ENCODE results near the gene CFAP410.
"Not testable (repeated sequence)": the region's sequence is repeated elsewhere in the genome, so short reads cannot be mapped to it uniquely, and the experiment has no call there.

CFAP410 gene

DNA sequence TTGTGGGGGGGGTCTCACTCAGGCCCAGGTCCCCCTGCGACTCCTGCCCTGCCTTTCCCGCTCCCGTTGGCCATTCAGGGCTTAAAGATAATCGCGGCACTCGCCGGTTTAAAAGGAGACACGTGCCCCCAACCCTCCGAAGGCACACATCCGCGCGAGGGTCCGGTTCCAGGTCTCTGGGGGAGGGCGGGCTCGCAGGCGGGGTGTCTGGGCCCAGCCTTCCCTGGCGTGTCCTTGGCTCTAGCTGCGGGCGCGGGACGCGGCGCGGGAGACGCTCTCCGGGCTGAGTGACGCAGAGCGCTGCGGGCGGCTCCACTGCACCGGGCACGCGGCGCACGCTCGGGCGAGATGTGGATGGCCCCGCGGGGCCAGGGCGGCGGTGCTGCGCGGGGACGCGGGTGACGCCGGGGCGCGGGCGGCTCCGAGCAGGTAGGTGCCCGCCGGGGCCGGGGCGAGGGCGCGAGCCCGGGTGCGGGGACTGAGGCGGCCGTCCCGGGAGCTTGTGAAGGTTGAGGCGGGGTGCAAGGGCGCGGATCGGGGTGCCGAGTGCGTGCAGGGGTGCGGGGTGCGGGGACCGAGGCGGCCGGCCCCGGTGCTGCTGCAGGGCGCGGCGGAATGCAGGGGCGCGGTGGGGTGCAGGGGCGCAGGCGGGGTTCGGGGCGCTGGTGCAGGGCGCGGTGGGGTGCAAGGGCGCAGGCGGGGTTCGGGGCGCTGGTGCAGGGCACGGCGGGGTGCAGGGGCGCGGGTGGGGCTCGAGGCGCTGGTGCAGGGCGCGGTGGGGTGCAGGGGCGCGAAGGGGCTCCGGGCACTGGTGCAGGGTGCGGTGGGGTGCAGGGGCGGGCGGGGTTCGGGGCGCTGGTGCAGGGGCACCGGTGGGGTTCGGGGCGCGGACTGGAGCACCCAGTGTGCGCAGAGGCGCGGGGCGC lies 10.9 kb upstream of the CFAP410 start:
- DNase-seq: no peak

DNA sequence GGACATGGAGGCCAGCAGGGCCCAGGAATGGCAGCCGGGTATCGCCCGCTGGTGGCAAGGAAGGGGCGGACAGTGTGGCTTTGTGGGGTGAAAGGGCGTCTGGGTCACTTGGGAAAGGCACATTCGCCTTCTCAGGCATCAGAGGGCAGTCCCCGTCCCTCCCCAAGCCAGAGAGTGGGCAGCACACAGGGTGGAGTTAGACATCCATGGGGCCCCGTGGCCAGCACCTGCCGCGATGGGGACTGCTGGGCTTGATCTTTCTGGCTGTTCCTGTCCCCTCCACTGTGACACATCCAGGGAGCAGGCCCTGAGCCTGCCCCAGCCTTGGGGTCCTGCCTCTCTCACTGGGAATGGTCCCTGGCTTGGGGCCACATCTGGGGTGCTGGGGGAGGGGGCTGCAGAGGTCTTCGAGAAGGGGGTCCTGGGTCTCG lies 10.2 kb upstream of the CFAP410 start:
- DNase-seq: no peak

DNA sequence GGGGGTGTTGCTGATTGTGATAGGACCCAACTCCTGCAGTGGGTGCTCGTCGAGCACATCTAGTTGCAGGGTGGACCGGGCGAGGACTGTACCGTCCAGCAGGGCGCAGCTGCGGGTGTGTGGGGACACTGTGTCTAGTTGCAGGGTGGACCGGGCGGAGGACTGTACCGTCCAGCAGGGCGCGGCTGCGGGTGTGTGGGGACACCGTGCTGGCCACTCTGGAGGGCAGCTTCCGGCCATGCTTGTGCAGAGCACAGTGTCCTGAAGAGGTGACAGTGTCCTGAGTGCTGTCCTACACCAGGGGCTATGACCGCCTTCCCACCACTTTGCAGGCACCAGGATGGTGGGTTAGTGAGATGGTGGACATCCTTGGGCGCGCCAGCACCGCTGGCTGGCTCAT lies 9.7 kb upstream of the CFAP410 start:
- DNase-seq: no peak

DNA sequence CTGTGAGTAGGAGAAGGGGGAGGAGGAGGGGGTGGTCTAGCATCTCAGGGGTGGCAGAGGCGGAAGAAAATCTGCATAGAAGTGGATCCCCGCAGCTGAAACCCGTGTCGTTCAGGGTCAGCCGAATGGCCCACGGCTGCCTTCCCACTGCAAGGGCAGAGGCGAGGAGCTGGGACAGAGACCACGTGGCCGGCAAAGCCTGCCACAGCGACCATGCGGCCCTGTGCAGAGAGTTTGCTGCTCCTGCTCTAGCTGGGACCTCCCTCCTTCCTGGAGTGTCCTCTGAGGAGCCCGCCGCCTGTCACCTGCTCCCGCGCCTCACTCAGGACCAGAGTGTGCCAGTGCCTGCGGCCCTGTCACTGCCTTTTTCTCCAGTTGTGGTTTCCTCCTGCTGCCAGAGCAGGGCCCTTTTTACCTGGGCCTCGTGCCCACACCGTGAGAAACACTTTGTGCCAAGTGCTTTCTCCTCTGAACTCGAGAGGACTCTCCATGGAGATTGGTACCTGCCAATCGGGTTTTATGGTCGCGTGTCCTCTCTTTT lies 8.8 kb upstream of the CFAP410 start:
- DNase-seq: no peak

DNA sequence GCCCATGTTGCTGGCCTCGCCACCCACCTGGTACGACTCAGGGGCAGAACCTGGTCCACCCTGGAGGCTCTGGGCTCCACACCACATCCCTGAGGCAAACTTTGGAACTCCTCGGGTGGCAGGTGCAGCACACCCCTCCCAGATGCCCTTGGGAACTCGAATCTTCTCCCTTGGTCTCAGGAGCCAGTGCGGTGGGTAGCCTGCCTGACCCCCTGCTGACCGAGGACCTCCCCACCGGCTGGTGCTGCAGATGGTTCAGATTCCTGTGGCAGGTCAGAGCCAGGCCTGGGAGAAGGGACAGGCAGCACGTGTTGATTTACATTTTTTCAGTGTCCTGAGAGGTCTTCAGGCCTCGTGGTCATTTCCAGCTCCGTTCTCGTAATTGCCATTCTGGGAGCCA lies 6.3 kb upstream of the CFAP410 start:
- DNase-seq: no peak

DNA sequence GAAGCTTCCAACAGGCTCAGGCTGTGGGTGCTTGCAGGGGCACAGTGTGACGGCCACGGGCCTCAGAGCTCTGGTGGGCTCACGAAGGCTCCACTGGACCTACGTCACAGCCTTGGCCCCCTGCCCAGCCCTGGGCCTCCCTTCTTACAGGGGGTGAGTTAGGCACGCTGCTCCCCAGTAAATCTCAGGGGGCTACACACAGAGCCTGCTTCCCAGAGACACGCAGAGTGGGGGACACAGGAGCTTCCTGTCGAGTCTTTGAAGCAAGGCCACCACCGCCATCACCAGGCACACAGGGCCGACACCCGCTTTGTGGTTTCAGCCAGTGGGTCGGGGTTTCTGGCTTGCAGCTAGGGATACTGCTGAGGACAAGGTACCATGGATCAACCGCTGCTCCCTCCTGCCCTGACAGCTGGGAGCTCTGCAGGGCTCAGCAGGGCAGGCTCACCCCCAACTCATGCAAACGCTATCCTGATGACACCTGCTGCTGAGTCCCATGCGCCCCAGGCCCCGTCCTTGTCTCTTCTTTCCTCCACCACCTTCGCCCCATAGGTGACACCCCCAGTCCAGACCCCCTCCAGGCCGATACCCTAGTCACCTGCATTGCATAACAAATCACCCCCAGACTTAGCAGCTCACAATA lies 5.5 kb upstream of the CFAP410 start:
- no peak for DNase-seq

DNA sequence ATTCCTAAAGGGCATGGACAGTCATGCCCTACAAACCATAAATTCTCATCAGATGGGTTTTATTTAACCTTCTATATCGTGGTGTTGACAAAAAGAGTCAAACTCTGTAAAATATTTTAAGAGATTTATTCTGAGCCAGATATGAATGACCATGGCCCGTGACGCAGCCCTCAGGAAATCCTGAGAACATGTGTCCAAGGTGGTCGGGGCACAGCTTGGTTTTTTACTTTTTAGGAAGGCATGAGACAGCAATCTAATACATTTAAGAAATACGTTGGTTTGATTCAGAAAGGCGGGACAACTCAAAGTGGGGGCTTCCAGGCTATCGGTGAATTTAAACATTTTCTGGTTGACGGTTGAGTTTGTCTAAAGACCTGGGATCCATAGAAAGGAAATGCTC lies 3.8 kb upstream of the CFAP410 start:
- not testable (repeated sequence) for DNase-seq

DNA sequence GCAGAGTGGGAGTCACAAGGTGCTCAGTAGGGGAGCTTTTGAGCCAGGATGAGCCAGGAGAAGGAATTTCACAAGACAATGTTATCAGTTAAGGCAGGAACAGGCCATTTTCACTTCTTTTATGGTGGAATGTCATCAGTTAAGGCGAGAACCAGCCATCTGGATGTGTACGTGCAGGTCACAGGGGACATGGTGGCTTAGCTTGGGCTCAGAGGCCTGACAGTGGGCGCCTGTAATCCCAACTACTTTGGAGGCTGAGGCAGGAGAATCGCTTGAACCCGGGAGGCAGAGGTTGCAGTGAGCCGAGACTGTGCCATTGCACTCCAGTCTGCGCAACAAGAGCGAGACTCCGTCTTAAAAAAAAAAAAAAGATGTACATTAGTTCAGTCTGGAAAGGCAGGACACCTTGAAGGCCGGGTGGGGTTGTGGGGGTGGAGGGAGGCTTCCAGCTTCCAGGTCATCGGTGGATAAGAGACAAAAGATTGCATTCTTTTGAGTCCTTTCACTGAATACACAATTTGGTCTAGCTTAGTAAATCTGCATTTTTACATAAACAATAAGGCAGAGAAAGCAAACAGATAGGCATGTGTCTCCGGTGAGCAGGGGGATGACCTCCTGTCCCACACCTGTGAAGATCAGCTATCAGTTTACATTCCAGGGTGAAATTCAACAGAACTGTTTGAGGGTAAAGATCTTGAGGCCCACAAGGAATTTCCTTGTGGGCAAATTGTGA lies 2.7 kb upstream of the CFAP410 start:
- not testable (repeated sequence) for DNase-seq

DNA sequence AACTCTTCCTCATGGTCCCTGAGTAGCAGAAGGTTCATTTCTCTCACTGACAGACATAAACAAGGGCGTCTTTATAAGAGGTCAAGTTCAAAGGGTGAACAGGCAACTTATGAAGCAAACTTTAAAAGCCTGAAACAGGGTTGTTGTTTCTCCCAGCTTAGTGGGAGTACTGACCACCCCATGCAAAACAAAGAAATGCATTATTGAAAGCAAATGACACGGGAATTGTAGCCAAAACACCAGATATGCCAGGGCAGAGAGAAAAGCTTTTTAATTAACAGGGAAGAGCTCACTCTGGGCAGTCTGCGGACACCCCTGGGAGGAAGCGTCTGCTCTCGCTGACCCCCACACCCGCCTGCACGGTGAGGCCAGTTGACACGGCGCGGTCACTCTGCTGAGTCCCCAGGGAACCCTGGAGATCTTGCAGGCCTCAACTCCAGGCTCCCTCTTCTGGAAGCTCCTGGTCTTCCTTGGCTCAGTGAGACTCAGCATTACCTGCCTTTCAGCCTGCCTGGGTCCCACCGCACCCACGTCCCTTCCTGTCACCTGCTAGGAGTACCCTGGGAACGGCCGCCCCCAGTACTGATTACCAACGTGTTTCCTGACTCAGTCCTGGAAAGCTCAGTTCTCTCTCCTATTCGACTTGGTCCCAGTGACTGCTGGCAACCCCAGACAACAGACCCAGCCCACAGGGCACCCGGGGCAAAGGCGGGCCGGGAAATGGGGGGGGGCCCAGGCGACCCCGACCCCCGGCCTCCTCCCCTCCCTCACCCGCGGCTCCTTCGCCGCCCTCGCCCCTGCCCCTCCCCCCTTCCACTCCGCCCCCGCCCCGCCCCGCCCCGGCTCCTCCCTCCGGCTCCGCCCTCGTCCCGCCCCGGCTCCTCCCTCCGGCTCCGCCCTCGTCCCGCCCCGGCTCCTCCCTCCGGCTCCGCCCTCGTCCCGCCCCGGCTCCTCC lies 972 bp downstream of the CFAP410 start:
- no peak for DNase-seq

DNA sequence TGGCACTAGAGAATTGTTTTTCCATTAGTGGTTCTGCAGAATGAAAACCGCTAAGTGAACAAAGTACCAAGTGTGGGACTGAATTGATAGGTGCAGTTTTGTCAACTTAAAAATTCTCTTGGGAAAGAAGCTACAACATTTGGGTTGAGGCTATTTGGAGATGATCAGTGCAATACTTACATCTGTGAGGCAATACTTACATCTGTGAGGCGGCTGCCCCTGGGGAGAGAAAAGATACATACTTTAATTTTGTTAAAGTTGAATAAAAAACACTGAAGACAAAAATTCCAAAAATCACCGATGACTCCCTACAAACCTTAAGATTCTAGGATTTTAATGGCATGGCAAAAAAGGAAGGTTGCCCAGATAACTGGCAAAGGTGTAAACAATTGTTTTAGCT lies 1.7 kb downstream of the CFAP410 start:
- no peak for DNase-seq

DNA sequence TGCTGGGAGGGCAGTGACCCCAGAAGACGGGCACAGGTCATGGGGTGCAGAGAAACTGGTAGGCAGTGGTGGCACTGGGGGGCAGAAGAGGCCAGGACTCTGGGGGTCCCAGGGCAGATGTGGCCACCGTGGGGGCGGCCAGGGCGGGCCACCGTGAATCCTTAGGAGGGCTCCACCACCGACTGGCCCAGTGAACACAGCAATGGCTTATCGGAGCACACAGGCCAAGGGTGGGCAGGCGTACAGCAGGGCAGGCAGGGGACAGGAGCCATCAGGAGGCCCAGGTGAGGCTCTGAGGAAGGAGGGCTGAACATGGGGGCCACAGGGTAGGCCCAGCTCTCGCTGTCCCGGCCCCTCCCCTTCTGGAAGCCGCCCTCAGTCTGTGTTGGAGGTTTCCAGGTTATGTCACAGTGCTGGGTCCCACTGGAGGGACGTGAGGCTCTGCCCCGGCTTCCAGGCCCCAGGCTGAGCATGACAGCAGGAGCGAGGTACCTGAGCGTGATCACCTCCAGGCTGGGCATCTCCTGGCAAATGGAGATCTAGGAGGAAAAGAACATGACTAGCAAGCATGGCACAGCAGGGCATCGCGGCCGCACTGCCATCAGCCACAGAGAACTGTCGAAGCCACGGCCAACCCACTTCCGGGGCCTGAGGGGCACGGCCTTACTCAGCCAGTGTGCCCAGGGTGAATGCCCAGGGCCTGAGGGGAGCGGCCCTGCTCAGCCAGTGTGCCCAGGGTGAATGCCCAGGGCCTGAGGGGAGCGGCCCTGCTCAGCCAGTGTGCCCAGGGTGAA lies 3.7 kb downstream of the CFAP410 start:
- DNase-seq: no peak

DNA sequence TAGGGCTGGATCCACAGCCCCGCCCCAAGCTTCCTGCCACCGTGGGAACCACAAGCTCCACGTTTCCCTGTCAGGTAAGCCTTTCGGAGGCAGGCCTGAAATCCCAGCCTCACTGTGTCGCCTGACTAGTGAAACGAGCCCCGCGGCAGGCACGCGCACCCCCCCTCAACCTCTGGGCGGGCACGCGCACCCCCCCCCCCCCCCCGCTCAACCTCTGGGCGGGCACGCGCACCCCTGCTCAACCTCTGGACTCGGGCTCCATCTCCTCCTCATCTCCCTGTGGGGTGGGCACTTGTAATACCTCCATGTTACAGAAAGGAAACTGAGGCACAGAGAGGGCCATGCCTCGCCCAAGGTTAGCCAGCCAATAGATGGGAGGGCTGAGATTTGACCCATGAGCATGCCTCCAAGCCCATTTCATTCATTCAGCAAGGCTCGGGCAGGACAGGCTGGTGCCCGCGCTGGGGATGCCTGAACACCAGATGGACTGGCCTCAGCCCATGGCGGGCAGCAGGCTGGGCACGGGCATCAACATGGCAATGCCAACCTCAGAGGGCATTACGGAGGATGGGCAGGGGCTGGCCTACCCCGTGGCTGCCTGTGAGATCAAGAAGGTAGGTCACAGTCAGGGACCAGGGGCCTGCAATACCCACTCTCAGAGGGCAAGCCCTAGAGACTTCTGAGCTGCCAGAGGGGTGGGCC lies 4.7 kb downstream of the CFAP410 start:
- DNase-seq: no peak

DNA sequence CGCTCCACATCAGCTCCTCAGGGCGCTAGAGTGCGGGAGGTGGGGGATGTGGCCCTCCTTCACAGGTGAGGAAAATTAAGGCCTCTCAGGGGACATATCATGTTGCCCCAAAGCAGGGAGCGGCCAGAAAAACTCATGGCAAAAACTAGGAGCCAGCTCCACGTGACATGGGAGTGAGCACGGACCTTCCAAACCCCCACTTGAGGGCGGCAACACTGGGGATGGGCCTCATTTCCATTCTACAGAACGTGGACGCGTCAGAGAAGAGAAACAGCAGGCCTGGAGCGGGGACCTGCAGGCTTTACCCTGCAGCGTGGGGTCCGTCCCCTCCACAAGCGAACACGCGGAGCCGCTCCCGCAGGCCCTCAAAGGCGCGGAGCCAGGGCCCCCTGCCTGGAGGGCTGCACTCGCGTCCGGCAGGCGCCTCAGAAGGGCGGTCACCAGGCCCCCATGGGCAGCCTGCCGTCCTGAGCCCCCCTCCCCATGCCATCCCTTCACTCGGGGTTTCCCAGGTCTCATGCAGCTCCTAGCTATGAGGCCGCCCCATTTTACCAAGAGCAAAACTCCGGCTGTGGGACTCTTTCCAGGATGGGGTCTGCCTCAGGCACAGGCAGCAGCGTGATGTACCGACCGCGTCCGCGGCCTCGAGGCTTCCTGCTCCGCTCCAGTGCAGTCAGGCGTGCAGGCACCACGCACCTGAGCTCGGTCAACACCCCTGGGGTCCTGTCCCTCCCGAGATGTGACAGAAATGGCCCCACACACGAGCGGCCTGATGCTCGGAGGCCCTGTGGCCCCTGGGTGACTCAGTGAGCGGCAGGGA lies 5.5 kb downstream of the CFAP410 start:
- no peak for DNase-seq

DNA sequence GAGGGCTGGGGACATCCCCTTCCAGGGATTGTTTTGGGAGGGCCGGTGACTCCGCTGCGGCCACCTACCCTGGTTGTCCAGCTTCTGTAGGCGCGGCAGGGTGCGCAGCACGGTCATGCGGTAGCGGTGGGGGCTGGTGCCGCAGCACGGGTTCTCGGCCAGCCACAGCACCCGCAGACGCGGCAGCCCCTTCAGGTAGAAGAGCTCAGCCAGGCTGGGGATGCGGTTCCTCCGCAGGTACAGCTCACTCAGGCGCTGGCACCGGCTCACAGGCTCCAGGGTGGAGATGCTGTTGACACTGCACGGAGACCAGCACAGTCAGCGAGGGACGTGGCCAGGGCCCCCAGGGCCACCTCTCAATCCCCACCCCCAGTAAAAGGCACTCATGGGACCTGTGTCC lies 6.2 kb downstream of the CFAP410 start:
- no peak for DNase-seq

DNA sequence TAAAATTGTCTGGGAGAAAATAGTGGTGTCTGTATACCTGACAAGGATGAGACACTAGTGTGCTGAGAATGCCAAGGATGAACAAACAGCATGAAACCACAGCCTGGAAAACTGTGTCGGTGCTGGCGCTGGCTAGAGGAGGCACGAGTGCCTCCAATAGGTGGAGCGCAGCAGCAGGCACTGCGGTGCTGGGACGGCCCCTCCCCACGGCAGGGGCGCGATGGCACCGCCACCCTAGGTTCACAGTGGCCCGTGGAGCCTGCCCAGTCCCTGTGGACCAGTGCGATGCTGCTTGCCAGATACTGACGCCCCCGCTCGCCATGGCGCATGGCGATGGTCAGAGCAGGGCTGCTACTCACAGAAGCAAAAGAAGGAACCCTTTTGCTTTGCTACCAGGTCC lies 6.8 kb downstream of the CFAP410 start:
- DNase-seq: no peak

DNA sequence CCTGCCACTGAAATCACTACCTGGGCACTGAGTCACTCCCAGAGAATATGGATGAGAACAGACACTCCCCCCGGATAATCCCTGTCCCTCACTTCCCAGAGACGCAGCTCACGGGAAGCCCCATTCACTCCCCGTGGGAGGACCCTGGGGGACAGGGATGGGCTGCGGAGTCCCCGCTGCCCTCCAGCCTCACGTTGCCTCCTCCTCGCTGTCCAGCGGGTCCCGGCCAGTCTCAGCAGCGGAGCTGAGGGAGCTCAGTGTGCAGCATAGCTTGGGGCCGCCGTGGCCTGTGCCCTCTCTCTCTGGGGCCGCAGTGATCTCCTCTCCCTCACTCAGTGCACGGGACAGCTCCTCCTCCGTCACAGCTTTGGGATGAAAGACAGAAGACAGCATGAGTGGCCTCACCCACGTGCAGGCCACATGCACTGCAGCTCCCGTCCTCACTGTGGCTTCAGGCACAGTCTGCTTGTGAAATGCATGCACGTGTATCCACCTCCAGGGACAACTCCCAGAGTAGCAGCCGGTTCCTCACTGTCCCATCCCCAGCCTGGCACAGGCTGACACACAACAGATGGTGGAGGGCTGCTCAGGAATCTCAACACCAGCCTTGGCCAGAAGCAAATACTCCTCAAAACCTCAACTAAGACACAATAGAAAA lies 7.4 kb downstream of the CFAP410 start:
- DNase-seq: no peak

DNA sequence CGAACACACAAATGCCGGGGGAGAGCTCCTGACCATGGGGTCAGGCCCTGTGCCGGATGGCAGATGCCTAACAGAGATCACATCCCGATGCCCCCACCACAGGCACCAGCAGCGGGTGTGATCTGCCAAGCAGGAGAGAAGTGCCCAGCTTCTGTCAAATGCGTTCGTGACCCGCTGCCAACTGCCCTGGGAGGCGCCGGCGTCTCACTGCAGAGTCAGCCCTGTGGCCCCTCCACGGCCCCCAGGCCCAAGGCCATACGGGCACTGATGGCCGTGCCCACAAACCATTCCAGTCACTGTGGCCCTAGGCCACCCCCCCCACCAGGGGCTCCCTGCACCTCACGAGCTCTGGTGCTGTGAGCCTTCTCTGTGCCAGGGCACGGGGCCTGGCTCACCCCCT lies 8.0 kb downstream of the CFAP410 start:
- no peak for DNase-seq

DNA sequence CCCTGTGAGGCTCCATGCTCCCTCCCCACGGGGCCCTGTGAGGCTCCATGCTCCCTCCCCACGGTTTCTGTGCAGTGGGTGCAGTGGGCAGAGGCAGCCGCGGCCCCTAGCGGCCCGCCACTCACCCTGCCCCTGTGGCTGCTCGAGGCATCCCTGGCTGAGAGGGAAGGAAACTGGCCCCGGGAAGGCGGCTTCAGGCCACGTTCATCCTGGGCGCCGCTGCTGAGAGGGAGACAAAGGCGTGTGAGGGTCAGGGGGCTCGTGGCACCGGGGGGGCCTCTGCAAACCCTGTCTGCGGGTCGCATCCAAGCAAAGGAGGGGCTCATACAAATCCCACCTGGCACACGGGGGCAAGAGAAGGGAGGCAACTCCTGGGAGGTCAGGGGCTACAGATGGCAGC lies 8.5 kb downstream of the CFAP410 start:
- DNase-seq: no peak

DNA sequence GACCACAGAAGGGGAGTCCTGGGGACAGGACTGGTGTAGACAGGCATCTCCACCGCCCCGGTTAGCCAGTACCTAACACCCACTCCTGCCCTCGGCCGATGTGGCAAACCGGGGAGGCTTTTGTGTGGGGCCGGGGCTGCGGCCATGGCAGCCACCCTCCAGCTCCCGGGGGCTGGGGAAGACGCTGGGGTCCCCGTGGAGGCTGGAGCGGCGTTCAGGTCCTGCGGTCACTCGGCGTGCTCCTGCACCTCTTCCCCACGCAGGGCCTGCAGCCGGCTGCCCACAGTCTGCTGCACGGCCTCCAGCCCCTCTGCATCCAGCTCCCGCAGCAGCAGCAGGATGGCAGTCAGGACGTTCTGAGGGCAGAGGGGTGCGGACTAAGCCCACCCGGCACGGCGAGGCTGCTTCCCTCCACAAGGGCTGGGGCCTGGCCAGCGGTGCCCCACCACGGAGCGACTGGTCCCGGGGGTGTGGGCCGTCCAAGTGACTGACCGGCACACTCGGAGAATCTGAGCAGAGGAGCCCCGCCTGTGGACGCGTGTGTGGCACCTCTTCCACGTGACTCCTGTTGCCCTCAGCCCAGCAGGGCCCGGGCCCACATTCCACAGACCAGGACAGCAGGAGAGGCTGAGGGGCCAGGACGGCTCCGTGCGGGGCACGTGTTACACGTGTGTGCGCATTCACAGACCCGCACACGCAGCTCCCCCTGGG lies 9.1 kb downstream of the CFAP410 start:
- no peak for DNase-seq

Data from 8988T (cell line).